Activated naive CD4-positive, alpha-beta T cell treated with anti-CD3 and anti-CD28 coated beads, Interleukin-2, amount 50 U/mL, for 72 hours (primary cell): Measurements from ENCODE around the gene TRAF3IP1. TPM values are rescaled to one million over a fixed set of nuclear protein-coding genes. Genes with fewer than 3 reads are reported as not detected.
A peak's percentile ranks its signal among the peaks of the same experiment; 100 is the strongest.
"Not testable (repeated sequence)": the region's sequence is repeated elsewhere in the genome, so short reads cannot be mapped to it uniquely, and the experiment has no call there.

ENCODE experiments used
- ATAC-seq, 2 donors: fragments of 150-1000 bp; cut with Tn5 transposase; 2 replicates each; pipeline ENCODE4 v1.10.0; 2021; ENCODE audit warnings: mild to moderate bottlenecking in 2 of 2, moderate library complexity in 2 of 2
- DNase-seq, 2 donors: peaks; one replicate each; pipeline ENCODE4 v3.0.0; 2021 to 2022; ENCODE audit warnings: low spot score in 2 of 2
- H3K27ac Mint-ChIP-seq, 2 donors: one replicate each; pipeline ENCODE4 v1.8.0; 2022; ENCODE audit warnings: mild to moderate bottlenecking in 2 of 2, mixed read lengths in 2 of 2
- H3K36me3 Mint-ChIP-seq, 2 donors: one replicate each; pipeline ENCODE4 v1.8.0; 2022; ENCODE audit warnings: mixed read lengths in 2 of 2
- H3K9me3 Mint-ChIP-seq, 2 donors: one replicate each; pipeline ENCODE4 v1.8.0; 2022; ENCODE audit warnings: mixed read lengths in 2 of 2
- total RNA-seq, 2 donors: library from RNA; stranded (reverse); gene quantifications; one replicate each; pipeline ENCODE4 v1.2.3, GENCODE V29; 2022

TRAF3IP1 gene
- total RNA-seq, 2 donors from 2014 or later, result 1.0 to 11.7 TPM

DNA sequence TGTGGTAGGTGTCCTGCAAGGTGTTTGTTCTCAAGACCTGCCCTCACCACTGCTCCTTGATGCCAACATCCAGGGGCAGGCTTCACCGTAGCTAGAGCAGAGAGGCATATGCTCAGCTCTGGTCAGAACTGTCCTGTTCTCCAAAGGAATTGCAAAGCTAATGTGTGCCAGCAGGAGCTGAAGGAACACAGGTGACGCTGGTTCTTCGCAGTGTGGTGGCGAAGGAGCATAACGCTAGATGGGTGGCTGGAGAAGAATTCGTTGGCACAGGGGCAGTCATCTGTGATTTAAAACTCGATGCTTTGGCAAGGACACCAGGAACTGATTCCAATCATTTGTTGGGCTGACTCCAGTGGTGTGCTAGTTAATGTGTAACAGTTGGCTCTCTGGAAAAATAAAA is 20.5 kb upstream of the TRAF3IP1 start:
- no peak overlapping the region for H3K27ac Mint-ChIP-seq
- ATAC-seq (no peak), DNase-seq (no peak)
- no peaks in the 10 kb centered on the region for H3K9me3 Mint-ChIP-seq
- no peaks in the 10 kb centered on the region for H3K36me3 Mint-ChIP-seq

GRCh38 chr2:238302087-238302486 is 18.2 kb upstream of the TRAF3IP1 start:
- Mint-ChIP-seq H3K9me3 (no peaks in the 10 kb centered on the region), H3K27ac (no peak overlapping the region), H3K36me3 (no peaks in the 10 kb centered on the region)
- no peak for ATAC-seq
- DNase-seq, result no peak

- no peaks in the 10 kb centered on the region for H3K9me3 Mint-ChIP-seq
Observed at GRCh38 chr2:238302751-238303150, 17.6 kb upstream of the TRAF3IP1 start.

GRCh38 chr2:238304116-238304515 is 16.2 kb upstream of the TRAF3IP1 start:
- Mint-ChIP-seq H3K27ac (no peak overlapping the region), H3K36me3 (no peaks in the 10 kb centered on the region), H3K9me3 (no peaks in the 10 kb centered on the region)
- no peak for ATAC-seq
- DNase-seq, result no peak

More at GRCh38 chr2:238302751-238303150, 17.6 kb upstream of the TRAF3IP1 start:
- no peak overlapping the region for H3K27ac Mint-ChIP-seq
- DNase-seq, result no peak
- H3K36me3 Mint-ChIP-seq, result no peaks in the 10 kb centered on the region
- ATAC-seq, result no peak

DNA sequence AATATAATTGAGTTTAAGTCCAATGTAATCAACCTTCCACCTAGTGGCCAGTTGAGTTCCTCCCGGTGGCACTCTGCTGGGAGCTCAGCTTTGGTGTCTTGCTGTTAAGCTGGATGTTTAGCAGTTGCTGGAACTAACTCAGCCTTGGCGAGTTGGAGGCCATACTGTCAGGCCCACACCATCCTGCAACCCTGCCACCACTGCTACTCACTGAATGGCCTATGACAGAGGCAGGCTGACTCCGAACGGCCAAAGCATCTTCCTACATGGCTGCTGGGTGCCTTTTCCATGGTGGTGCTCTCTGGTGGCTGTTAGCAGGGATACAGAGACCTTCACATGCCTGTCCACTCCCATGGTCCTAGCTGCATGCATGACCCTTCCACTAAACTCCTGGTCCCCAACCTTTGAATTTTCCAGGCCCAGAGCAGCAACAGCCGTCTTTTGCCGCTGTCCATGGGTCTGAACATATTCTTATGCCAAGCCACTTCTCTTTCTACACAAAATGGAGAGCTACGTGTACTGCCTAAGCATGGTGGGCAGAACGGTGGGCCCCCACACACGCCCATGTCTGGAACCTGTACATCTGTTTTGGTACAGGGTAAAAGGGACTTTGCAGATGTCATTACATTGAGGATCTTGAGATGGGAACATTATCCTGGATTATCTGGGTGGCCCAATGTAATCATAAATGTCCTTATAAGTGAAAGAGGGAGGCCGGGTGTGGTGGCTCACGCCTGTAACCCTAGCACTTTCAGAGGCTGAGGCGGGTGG is 15.0 kb upstream of the TRAF3IP1 start:
- no peaks in the 10 kb centered on the region for H3K9me3 Mint-ChIP-seq
- DNase-seq (no peak), ATAC-seq (no peak)
- H3K36me3 Mint-ChIP-seq, result no peaks in the 10 kb centered on the region
- no peak overlapping the region for H3K27ac Mint-ChIP-seq

DNA sequence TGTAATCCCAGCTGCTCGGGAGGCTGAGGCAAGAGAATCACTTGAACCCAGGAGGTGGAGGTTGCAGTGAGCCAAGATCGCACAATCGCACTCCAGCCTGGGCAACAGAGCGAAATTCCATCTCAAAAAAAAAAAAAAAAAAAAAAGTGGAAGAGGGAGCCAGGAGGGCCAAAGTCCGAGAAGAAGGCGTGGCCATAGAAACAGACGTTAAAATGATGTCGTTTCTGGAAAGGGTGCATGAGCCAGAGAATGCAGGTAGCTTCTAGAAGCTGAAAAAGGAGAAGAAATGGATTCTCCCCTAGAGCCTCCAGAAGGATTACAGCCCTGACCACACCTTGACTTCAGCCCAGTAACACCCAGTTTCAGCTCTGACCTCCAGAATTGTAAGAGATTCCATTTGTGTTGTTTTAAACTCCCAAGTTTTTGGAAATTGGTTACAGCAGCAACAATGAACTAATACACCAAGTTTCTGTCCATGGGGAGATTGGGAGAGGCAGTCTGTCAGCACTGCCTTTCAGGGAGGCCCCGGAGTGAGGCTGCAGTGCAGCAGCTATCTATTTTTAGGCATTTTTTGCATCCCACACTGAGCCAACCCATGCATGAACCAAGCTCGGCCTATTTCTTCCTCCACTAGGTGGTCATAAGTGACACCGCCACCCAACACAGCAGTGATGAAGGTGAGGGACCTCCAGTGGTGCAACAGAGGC is 14.2 kb upstream of the TRAF3IP1 start:
- DNase-seq, result no peak
- H3K36me3 Mint-ChIP-seq, result no peaks in the 10 kb centered on the region
- no peaks in the 10 kb centered on the region for H3K9me3 Mint-ChIP-seq
- H3K27ac Mint-ChIP-seq, result no peak overlapping the region
- no peak for ATAC-seq

GRCh38 chr2:238306672-238306998 is 13.7 kb upstream of the TRAF3IP1 start:
- Mint-ChIP-seq H3K9me3 (no peaks in the 10 kb centered on the region), H3K27ac (no peak overlapping the region), H3K36me3 (no peaks in the 10 kb centered on the region)
- DNase-seq, result no peak
- no peak for ATAC-seq

DNA sequence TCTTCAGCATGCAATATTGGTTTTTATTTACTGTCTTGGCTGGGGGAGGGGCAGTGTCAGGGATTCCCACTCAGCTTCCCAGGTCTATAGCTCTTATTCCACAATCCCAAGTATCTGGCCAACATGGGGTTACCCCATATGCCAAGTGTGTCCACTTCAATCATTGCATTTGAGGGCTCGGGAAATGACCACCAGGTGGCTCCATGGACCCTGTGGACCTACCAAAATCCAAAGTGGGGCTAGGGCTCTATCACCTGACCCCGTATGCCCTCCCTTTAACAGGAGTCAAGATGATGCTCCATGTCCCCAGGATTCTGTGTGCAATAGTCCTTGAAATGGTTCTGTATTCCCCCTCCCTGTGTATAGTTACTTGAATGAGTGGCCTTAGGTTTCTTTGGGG is 12.1 kb upstream of the TRAF3IP1 start:
- DNase-seq, result no peak
- Mint-ChIP-seq H3K36me3 (no peaks in the 10 kb centered on the region), H3K27ac (no peak overlapping the region), H3K9me3 (no peaks in the 10 kb centered on the region)
- no peak for ATAC-seq

DNA sequence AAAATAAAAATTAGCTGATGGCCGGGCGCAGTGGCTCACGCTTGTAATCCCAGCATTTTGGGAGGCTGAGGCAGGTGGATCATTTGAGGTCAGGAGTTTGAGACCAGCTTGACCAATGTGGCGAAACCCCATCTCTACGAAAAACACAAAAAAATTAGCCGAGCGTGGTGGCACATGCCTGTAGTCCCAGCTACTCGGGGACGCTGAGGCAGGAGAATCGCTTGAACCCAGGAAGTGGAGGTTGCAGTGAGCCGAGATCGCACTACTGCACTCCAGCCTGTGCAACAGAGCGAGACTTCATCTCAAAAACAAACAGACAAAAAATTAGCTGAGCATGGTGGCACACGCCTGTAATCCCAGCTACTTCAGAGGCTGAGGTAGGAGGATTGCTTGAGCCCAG is 9.6 kb upstream of the TRAF3IP1 start:
- H3K36me3 Mint-ChIP-seq, H3K9me3 Mint-ChIP-seq, ATAC-seq, DNase-seq, H3K27ac Mint-ChIP-seq: not testable (repeated sequence)

GRCh38 chr2:238313289-238313990 is 6.9 kb upstream of the TRAF3IP1 start:
- no peaks in the 10 kb centered on the region for H3K9me3 Mint-ChIP-seq
- DNase-seq (no peak), ATAC-seq (peak in 1 of 2 donors; percentile 26)
- no peaks in the 10 kb centered on the region for H3K36me3 Mint-ChIP-seq
- no peak overlapping the region for H3K27ac Mint-ChIP-seq

- H3K36me3 Mint-ChIP-seq, result no peaks in the 10 kb centered on the region
Observed at GRCh38 chr2:238313991-238314350, 6.3 kb upstream of the TRAF3IP1 start.

DNA sequence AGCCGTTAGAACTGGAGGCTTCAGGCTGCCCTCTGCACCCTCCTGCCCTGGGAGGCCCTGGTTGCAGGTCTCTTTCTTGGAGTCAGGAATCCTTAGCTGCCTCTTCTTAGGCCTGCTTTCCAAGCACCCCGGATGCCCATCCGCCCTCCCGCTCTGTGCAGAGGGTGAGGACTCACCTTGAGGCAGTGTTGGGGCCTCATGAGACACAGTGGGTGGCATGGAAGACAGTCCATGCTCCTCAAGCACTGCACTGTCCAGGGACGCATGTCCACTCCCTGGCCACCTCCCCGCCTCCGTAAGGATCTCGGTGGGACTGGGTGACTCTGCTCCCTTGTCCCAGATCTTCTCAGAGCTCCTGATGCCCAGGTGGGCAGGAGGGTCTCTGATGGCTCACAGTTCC is 5.7 kb upstream of the TRAF3IP1 start:
- H3K27ac Mint-ChIP-seq, result no peak overlapping the region
- no peaks in the 10 kb centered on the region for H3K9me3 Mint-ChIP-seq
- no peaks in the 10 kb centered on the region for H3K36me3 Mint-ChIP-seq
- no peak for ATAC-seq
- no peak for DNase-seq

More at GRCh38 chr2:238313991-238314350, 6.3 kb upstream of the TRAF3IP1 start:
- DNase-seq, result no peak
- no peak for ATAC-seq
- Mint-ChIP-seq H3K27ac (no peak overlapping the region), H3K9me3 (no peaks in the 10 kb centered on the region)

DNA sequence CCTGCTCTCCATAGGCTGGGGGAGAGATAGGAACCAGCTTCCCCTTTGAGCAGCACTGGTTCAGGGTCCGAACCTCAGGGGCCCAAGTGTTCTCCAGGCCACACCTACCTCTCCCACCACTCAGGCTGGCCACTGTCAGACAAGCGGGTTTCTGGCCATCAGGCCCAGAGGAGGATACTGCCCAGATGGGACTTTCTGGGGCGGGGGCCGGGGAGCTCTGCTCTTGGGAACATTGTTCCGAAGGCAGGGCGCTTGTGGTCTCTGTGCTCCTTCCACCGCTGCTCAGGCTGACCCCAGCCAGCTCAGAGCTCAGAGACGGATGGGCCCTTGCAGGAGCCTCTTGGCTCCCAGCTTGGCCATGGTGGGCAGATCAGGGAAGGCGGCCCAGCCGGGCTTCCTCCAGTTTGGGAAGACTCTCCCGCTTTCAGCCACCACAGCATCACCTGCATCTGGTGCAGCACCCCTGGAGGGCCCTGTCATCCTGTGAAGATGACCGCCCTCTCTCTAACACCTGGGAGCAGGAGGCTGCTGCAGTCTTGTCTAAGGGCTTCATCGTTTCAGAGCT is 5.2 kb upstream of the TRAF3IP1 start:
- no peak overlapping the region for H3K27ac Mint-ChIP-seq
- DNase-seq, result no peak
- H3K36me3 Mint-ChIP-seq, result no peaks in the 10 kb centered on the region
- H3K9me3 Mint-ChIP-seq, result no peaks in the 10 kb centered on the region
- ATAC-seq, result no peak

GRCh38 chr2:238320648-238321281 is 447 bp downstream of the TRAF3IP1 start:
- peak in 1 of 2 donors; percentile 31 for ATAC-seq
- no peaks in the 10 kb centered on the region for H3K9me3 Mint-ChIP-seq
- no peak for DNase-seq
- no peak overlapping the region for H3K27ac Mint-ChIP-seq
- H3K36me3 Mint-ChIP-seq, result no peaks in the 10 kb centered on the region

DNA sequence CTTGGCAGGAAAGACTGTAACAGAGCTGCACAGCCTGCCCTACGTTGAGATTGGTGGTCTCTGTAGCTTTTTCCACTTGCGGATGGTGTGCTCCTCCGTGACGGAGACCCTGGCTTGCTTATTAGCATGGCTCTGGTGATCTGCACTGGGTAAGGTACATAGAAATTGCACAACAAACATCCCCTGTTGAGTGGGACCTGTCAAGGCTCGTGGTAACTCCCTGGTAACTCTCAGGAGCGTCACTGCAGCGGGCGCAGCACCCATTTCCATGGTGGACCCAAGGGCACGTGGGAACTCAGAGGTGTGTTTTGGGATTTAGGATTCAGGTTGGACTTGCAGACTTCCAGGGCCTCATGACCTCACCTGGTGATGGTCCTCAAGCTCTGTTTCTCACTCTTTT is 1.1 kb downstream of the TRAF3IP1 start:
- DNase-seq (no peak), ATAC-seq (no peak)
- H3K9me3 Mint-ChIP-seq, result no peaks in the 10 kb centered on the region
- H3K36me3 Mint-ChIP-seq, result no peaks in the 10 kb centered on the region
- H3K27ac Mint-ChIP-seq, result no peak overlapping the region

DNA sequence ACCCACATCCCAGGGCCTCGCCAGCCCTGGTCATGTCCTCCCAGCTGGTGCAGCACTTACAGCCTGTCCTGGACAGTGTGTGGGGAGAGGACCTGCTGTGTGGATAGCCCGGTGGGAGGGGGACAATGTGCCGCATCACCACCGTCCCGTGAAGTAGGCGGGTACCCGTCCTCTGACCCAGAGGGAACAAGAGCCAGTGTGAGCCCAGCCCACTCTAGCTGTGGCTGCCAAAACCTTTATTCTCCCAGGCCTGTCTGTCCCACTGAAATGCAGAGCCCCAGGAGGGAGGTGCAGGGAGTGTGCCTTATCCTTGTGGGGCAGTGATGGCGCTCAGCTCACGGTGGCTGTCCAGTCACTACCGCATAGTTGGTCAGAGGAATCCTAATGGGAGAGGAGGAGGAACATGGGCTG is 1.7 kb downstream of the TRAF3IP1 start:
- DNase-seq (no peak), ATAC-seq (no peak)
- Mint-ChIP-seq H3K9me3 (no peaks in the 10 kb centered on the region), H3K36me3 (peaks cover under 1 to 1% of the 10 kb centered on the region in 2 donors), H3K27ac (no peak overlapping the region)

DNA sequence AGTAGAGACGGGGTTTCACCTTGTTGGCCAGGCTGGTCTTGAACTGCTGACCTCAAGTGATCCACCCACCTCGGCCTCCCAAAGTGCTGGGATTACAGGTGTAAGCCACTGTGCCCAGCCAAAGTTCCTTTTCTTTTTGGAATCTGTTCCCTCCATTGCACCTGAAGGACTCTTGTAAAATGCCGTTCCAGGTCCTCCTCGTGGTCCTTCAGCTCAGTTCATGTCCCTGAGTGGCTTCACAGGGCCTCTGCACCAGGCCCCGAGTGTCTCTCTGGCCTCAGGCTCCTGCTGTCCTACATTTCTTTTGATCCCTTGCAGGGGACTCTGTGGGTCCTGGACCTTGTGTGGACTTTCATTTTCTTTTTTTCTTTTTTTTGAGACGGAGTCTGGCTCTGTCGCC is 3.9 kb downstream of the TRAF3IP1 start:
- DNase-seq, H3K9me3 Mint-ChIP-seq, ATAC-seq: not testable (repeated sequence)
- Mint-ChIP-seq H3K27ac (peak overlapping the region in 1 of 2 donors; percentile 5), H3K36me3 (peaks cover 10 to 15% of the 10 kb centered on the region in 2 donors)
